22Rv1 (cell line): Measurements from ENCODE around the gene PGM5.

Experiments
- H3K27ac ChIP-seq: fragments of 450-650 bp; 2 replicates; pipeline ENCODE4 v1.5.1; 2017
- CTCF ChIP-seq: fragments of 450-650 bp; IDR thresholded peaks from 2 replicates; pipeline ENCODE4 v1.5.1; 2017; ENCODE audit warnings: mild to moderate bottlenecking
- ZFX ChIP-seq: fragments of 450-650 bp; IDR thresholded peaks from 2 replicates; pipeline ENCODE4 v1.6.1; 2017; ENCODE audit warnings: antibody characterized with exemption, borderline replicate concordance

Gene PGM5

GRCh38 chr9:68476847-68477246 lies 120.4 kb downstream of the PGM5 start:
- TF ChIP-seq ZFX, result no peak
- TF ChIP-seq CTCF, result no peak
- no peak overlapping the region for H3K27ac ChIP-seq

GRCh38 chr9:68480807-68481206 lies 124.4 kb downstream of the PGM5 start:
- no peak overlapping the region for H3K27ac ChIP-seq
- TF ChIP-seq CTCF, result no peak
- no peak for TF ChIP-seq ZFX

GRCh38 chr9:68482548-68482947 lies 126.1 kb downstream of the PGM5 start:
- no peak overlapping the region for H3K27ac ChIP-seq
- TF ChIP-seq ZFX (no peak), CTCF (no peak)

GRCh38 chr9:68488126-68488525 lies 131.7 kb downstream of the PGM5 start:
- H3K27ac ChIP-seq, result no peak overlapping the region
- TF ChIP-seq ZFX (no peak), CTCF (no peak)

GRCh38 chr9:68489646-68490045 lies 133.2 kb downstream of the PGM5 start:
- no peak overlapping the region for H3K27ac ChIP-seq

GRCh38 chr9:68492806-68493205 lies 136.4 kb downstream of the PGM5 start:
- H3K27ac ChIP-seq, result no peak overlapping the region
- TF ChIP-seq ZFX, result no peak
- TF ChIP-seq CTCF, result no peak

More at GRCh38 chr9:68489646-68490045, 133.2 kb downstream of the PGM5 start:
- TF ChIP-seq CTCF (no peak), ZFX (no peak)

GRCh38 chr9:68493541-68493940 lies 137.1 kb downstream of the PGM5 start:
- no peak overlapping the region for H3K27ac ChIP-seq
- TF ChIP-seq CTCF (no peak), ZFX (no peak)
